Hepatocyte (in vitro differentiated cells): ENCODE data around the gene PDSS2.

Source experiments
- CTCF ChIP-seq: fragments of 200-600 bp; sonication (generic); IDR thresholded peaks from 2 replicates; pipeline ENCODE4 v1.5.1; 2016; ENCODE audit warnings: antibody characterized with exemption, mild to moderate bottlenecking; ENCODE audit not compliant: poor library complexity
- EZH2 ChIP-seq: fragments of 200-600 bp; sonication (generic); IDR thresholded peaks from 2 replicates; pipeline ENCODE4 v1.6.1; 2016; ENCODE audit warnings: antibody characterized with exemption, mild to moderate bottlenecking, borderline replicate concordance

DNA sequence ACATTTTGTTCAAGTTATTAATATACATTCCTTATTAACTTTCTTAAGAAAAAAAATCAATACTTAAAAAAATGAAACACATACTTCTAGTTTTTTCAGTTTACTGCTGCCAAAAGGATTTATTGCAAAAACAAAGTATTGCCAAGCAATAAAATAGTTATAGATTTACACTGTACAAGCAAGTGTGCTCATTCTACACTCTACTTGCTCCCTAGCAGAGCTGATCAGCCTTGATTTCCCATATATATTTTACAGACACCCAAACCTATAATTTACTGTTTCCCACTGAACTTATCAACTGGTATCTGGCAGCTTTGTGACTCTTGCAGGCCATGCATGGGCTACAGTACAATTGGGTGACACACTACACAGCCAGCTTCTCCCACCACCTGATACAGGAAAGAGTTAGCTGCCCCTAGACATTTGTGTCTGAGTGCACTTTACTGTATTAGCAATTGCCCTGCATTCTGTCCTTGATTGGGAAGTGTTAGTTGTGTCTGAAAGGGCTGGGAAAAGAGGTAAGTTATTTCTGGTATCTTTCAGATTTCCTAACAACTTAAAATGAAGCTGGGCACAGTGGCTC, 188.1 kb downstream of the PDSS2 start:
- no peak for TF ChIP-seq CTCF
- TF ChIP-seq EZH2, result no peak
